ENCODE data around the gene XPO6. TPM values are rescaled to one million over a fixed set of nuclear protein-coding genes. Genes with fewer than 3 reads are reported as not detected.

The XPO6 gene
- polyA plus RNA-seq, 1 donor from 2014 or later, result 104 TPM

DNA sequence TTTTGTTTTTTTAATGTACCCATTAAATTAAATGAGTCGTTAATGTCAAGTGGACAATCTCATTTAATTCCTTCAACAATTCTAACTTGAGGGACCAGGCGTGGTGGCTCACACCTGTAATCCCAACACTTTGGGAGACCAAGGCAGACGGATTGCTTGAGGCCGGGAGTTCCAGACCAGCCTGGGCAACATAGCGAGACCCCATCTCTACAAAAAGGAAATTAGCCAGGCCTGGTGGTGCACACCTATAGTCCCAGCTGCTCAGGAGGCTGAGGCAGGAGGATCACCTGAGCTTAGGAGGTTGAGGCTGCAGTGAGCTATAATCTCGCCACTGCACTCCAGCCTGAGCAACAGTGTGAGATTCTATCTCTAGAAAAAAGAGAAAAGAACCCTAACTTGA lies 127.6 kb downstream of the XPO6 start:
- Histone ChIP-seq H3K36me3 (ENCODE audit: insufficient read depth, low read length) (no peaks in the 10 kb centered on the region), H3K4me3 (ENCODE audit: low read length) (no peak overlapping the region), H3K9me3 (ENCODE audit: low read length) (no peaks in the 10 kb centered on the region), H3K27me3 (ENCODE audit: insufficient read depth, low read depth, low read length) (no peaks in the 10 kb centered on the region), H3F3A (ENCODE audit: insufficient read depth, low read length, poor library complexity, severe bottlenecking) (no peaks in the 10 kb centered on the region), H2AFZ (ENCODE audit: low read depth, low read length) (no peak overlapping the region), H3K4me2 (ENCODE audit: low read length) (no peak overlapping the region), H3K79me2 (replicated peaks; ENCODE audit: insufficient read depth, low read length) (no peaks in the 10 kb centered on the region), H4K20me1 (ENCODE audit: insufficient read depth) (no peaks in the 10 kb centered on the region), H3K9me2 (ENCODE audit: insufficient read depth, low read length) (no peaks in the 10 kb centered on the region), H3K27ac (ENCODE audit: low read length) (no peak overlapping the region), H3K9ac (ENCODE audit: low read length) (no peak overlapping the region)
- no peak for TF ChIP-seq POLR2AphosphoS5 (IDR thresholded peaks at IDR 0.05)
- no peak for TF ChIP-seq EZH2 (IDR thresholded peaks at IDR 0.05; ENCODE audit: borderline replicate concordance, insufficient read depth, low read length, poor library complexity, severe bottlenecking)
- TF ChIP-seq EP300 (conservative IDR thresholded peaks at IDR 0.05; ENCODE audit: poor library complexity, severe bottlenecking), result no peak
- TF ChIP-seq SMC3 (conservative IDR thresholded peaks at IDR 0.05; ENCODE audit: poor library complexity), result no peak
- TF ChIP-seq, protein P1, sequence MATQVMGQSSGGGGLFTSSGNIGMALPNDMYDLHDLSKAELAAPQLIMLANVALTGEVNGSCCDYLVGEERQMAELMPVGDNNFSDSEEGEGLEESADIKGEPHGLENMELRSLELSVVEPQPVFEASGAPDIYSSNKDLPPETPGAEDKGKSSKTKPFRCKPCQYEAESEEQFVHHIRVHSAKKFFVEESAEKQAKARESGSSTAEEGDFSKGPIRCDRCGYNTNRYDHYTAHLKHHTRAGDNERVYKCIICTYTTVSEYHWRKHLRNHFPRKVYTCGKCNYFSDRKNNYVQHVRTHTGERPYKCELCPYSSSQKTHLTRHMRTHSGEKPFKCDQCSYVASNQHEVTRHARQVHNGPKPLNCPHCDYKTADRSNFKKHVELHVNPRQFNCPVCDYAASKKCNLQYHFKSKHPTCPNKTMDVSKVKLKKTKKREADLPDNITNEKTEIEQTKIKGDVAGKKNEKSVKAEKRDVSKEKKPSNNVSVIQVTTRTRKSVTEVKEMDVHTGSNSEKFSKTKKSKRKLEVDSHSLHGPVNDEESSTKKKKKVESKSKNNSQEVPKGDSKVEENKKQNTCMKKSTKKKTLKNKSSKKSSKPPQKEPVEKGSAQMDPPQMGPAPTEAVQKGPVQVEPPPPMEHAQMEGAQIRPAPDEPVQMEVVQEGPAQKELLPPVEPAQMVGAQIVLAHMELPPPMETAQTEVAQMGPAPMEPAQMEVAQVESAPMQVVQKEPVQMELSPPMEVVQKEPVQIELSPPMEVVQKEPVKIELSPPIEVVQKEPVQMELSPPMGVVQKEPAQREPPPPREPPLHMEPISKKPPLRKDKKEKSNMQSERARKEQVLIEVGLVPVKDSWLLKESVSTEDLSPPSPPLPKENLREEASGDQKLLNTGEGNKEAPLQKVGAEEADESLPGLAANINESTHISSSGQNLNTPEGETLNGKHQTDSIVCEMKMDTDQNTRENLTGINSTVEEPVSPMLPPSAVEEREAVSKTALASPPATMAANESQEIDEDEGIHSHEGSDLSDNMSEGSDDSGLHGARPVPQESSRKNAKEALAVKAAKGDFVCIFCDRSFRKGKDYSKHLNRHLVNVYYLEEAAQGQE (IDR thresholded peaks at IDR 0.05; ENCODE audit: borderline replicate concordance), result no peak
- no peak for TF ChIP-seq TAF1 (IDR thresholded peaks at IDR 0.05; ENCODE audit: low read depth)
- TF ChIP-seq MXI1 (conservative IDR thresholded peaks at IDR 0.05; ENCODE audit: poor library complexity, severe bottlenecking), result no peak
- no peak for TF ChIP-seq RAD21 (conservative IDR thresholded peaks at IDR 0.05)
- no peak for TF ChIP-seq CTCF (IDR thresholded peaks at IDR 0.05; ENCODE audit: poor library complexity, severe bottlenecking)

GRCh38 chr16:28082624-28083023 lies 129.1 kb downstream of the XPO6 start:
- Histone ChIP-seq H3K9me2 (ENCODE audit: insufficient read depth, low read length) (no peaks in the 10 kb centered on the region), H4K20me1 (ENCODE audit: insufficient read depth) (no peaks in the 10 kb centered on the region), H3F3A (ENCODE audit: insufficient read depth, low read length, poor library complexity, severe bottlenecking) (no peaks in the 10 kb centered on the region), H3K9ac (ENCODE audit: low read length) (no peak overlapping the region), H3K36me3 (ENCODE audit: insufficient read depth, low read length) (no peaks in the 10 kb centered on the region), H3K27me3 (ENCODE audit: insufficient read depth, low read depth, low read length) (no peaks in the 10 kb centered on the region), H3K27ac (ENCODE audit: low read length) (no peak overlapping the region), H3K4me3 (ENCODE audit: low read length) (no peak overlapping the region), H3K4me2 (ENCODE audit: low read length) (no peak overlapping the region), H3K79me2 (replicated peaks; ENCODE audit: insufficient read depth, low read length) (no peaks in the 10 kb centered on the region), H2AFZ (ENCODE audit: low read depth, low read length) (no peak overlapping the region), H3K9me3 (ENCODE audit: low read length) (no peaks in the 10 kb centered on the region)
- TF ChIP-seq CTCF (IDR thresholded peaks at IDR 0.05; ENCODE audit: poor library complexity, severe bottlenecking) (no peak), POLR2AphosphoS5 (IDR thresholded peaks at IDR 0.05) (no peak), SMC3 (conservative IDR thresholded peaks at IDR 0.05; ENCODE audit: poor library complexity) (no peak), RAD21 (conservative IDR thresholded peaks at IDR 0.05) (no peak), TAF1 (IDR thresholded peaks at IDR 0.05; ENCODE audit: low read depth) (no peak)
